LNCaP clone FGC (cell line): ENCODE data around the gene ZCCHC14.

Experiments used
- DNase-seq: peaks from one replicate; pipeline ENCODE4 v3.0.0-alpha.2; 2011; ENCODE audit warnings: low read depth
- H3K4me3 ChIP-seq: 2 replicates; pipeline ENCODE4 v1.5.1; 2011; ENCODE audit warnings: mild to moderate bottlenecking, low read depth, low read length, control low read depth
- CTCF ChIP-seq: IDR thresholded peaks from 2 replicates; pipeline ENCODE4 v1.5.1; 2012; ENCODE audit warnings: mild to moderate bottlenecking; ENCODE audit not compliant: control insufficient read depth, insufficient read depth; ENCODE audit errors: extremely low read depth

Gene ZCCHC14

GRCh38 chr16:87534030-87534653 is 41.3 kb upstream of the ZCCHC14 start:
- no peak for DNase-seq
- H3K4me3 ChIP-seq = no peak overlapping the region
- TF ChIP-seq CTCF = no peak

GRCh38 chr16:87533061-87533460 is 40.2 kb upstream of the ZCCHC14 start:
- H3K4me3 ChIP-seq = no peak overlapping the region
- DNase-seq = no peak

GRCh38 chr16:87531418-87531817 is 38.6 kb upstream of the ZCCHC14 start:
- no peak for DNase-seq
- H3K4me3 ChIP-seq = no peak overlapping the region
- TF ChIP-seq CTCF = no peak

More at GRCh38 chr16:87533061-87533460, 40.2 kb upstream of the ZCCHC14 start:
- no peak for TF ChIP-seq CTCF

GRCh38 chr16:87528690-87529579 is 36.1 kb upstream of the ZCCHC14 start:
- DNase-seq = no peak

GRCh38 chr16:87527055-87527724 is 34.4 kb upstream of the ZCCHC14 start:
- no peak for TF ChIP-seq CTCF
- no peak overlapping the region for H3K4me3 ChIP-seq
- DNase-seq = no peak

More at GRCh38 chr16:87528690-87529579, 36.1 kb upstream of the ZCCHC14 start:
- H3K4me3 ChIP-seq = no peak overlapping the region
- no peak for TF ChIP-seq CTCF

GRCh38 chr16:87526238-87526947 is 33.6 kb upstream of the ZCCHC14 start:
- H3K4me3 ChIP-seq = no peak overlapping the region
- no peak for TF ChIP-seq CTCF
- DNase-seq = no peak
